HepG2 (cell line): ENCODE measurements around the gene ELP2. TPM values are rescaled to one million over a fixed set of nuclear protein-coding genes. Genes with fewer than 3 reads are reported as not detected.

ENCODE experiments used
- MAFF ChIP-seq: IDR thresholded peaks from 2 replicates; pipeline ENCODE4 v1.6.1; 2011; ENCODE audit warnings: low read depth, low read length, improper control_type of control experiment
- NR2C2 ChIP-seq: sonication (generic); formaldehyde crosslinking; IDR thresholded peaks from 2 replicates; pipeline ENCODE4 v1.4.0; 2020; ENCODE audit warnings: missing genetic modification reagents, mild to moderate bottlenecking, moderate library complexity, borderline replicate concordance
- NR2F1 ChIP-seq, 2 experiments: fragments of 450-650 bp in 1 of 2; formaldehyde crosslinking in 1 of 2; IDR thresholded peaks; 2 replicates each; pipeline versions ENCODE4 v1.5.0 to v1.6.1; 2016 to 2020; ENCODE audit warnings: mild to moderate bottlenecking in 1 of 2, missing compliant biosample characterization in 1 of 2, missing genetic modification reagents in 1 of 2, moderate library complexity in 1 of 2
- STAG1 ChIP-seq: sonication (generic); formaldehyde crosslinking; IDR thresholded peaks from 2 replicates; pipeline ENCODE4 v1.4.0; 2020; ENCODE audit warnings: missing genetic modification reagents
- SYNCRIP ChIP-seq: fragments of 200-400 bp; formaldehyde crosslinking; IDR thresholded peaks from 2 replicates; pipeline ENCODE4 v1.6.1; 2018; ENCODE audit warnings: mild to moderate bottlenecking, low read depth, low read length; ENCODE audit not compliant: insufficient read depth
- ZFP36 ChIP-seq: fragments of 150-350 bp; IDR thresholded peaks from 2 replicates; pipeline ENCODE4 v1.6.1; 2018; ENCODE audit warnings: borderline replicate concordance, low read length, low read depth; ENCODE audit not compliant: partially characterized antibody
- ZNF235 ChIP-seq: sonication (generic); formaldehyde crosslinking; IDR thresholded peaks from 2 replicates; pipeline ENCODE4 v1.8.1; 2023; ENCODE audit warnings: mild to moderate bottlenecking, missing genetic modification reagents, borderline replicate concordance
- ZNF251 ChIP-seq: sonication (generic); formaldehyde crosslinking; IDR thresholded peaks from 2 replicates; pipeline ENCODE4 v1.9.0; 2021; ENCODE audit warnings: mild to moderate bottlenecking, missing genetic modification reagents
- polyA plus RNA-seq, 8 experiments: library from polyadenylated mRNA; depleted of rRNA in 3 of 8; stranded (reverse) in 7 of 8; unstranded in 1 of 8; fragments of >200 nt; fragmentation: Illumina TruSeq in 4 of 8; extraction: Trizol in 4 of 8; gene quantifications; 2 replicates each; pipeline versions ENCODE4 v1.2.1 to v1.2.3, GENCODE V29; 2011 to 2016; ENCODE audit warnings: low read depth in 4 of 8, missing spikeins in 1 of 8, mixed read lengths in 1 of 8; ENCODE audit not compliant: insufficient read depth in 1 of 8
- total RNA-seq, 5 experiments: library from RNA; depleted of rRNA; stranded (reverse); fragments of >200 nt; fragmentation: Illumina TruSeq; extraction: Trizol; gene quantifications; 2 replicates each; pipeline ENCODE4 v1.2.3, GENCODE V29; 2016; ENCODE audit warnings: low read depth in 1 of 5
- TF ChIP-seq, protein P1 (sequence below): sonication (generic); formaldehyde crosslinking; conservative IDR thresholded peaks from 2 replicates; pipeline ENCODE4 v1.4.0; 2020; ENCODE audit warnings: missing genetic modification reagents
- TF ChIP-seq, protein P2 (sequence below): sonication (generic); formaldehyde crosslinking; IDR thresholded peaks from 2 replicates; pipeline ENCODE4 v1.4.0; 2020; ENCODE audit warnings: missing genetic modification reagents
- TF ChIP-seq, protein P3 (sequence below): IDR thresholded peaks from 2 replicates; pipeline ENCODE4 v1.6.1; 2016; ENCODE audit warnings: missing compliant biosample characterization, missing genetic modification reagents, borderline replicate concordance
- TF ChIP-seq, protein P4 (sequence below): sonication (generic); formaldehyde crosslinking; IDR thresholded peaks from 2 replicates; pipeline ENCODE4 v1.4.0; 2020; ENCODE audit warnings: mild to moderate bottlenecking, missing genetic modification reagents, borderline replicate concordance

ELP2 gene
- total and polyA plus RNA-seq, 2 of the 13 experiments (the other 11 are each of a cell fraction or from before 2014, with no cell fraction given), result 98.7 to 100 TPM

DNA sequence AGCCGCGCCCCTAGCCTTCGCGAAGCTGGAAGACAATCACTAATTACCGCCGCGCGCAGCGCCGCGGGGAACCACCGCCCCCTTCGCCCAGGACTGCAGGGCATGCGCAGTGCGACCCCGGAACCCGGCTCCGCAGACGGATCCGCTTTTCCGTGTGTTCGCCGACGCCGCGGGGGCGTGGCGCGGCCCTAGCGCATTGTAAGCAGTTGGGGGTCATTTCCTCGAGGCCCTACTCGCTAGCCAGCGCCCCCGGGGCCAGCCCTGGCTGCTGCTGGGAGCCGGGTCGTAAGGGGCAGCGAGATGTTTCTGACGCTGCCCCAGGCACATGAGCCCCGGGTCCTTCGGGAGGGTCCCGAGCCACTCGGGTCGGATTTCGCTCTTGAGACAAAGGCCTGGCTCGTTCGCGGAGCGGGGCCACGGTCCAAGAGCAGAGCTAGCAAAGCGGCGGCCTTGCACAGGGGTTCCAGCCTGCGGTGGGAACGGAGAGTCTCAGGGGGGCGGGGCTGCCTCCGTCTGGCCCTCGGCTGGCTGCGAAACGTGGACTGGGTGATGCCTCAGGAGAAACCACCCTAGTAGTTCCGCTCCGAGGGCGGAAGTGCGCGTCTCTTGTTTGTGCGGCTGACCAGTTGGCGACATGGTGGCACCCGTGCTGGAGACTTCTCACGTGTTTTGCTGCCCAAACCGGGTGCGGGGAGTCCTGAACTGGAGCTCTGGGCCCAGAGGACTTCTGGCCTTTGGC is at the start of gene ELP2, which contains the start of gene SLC39A6 (continued):
- peak; percentile 82; the same call in 1 of the 2 replicates for TF ChIP-seq ZNF235 (CRISPR knock-in tag)
- peak; percentile 88 for TF ChIP-seq NR2C2 (CRISPR knock-in tag)
- TF ChIP-seq, protein P1, sequence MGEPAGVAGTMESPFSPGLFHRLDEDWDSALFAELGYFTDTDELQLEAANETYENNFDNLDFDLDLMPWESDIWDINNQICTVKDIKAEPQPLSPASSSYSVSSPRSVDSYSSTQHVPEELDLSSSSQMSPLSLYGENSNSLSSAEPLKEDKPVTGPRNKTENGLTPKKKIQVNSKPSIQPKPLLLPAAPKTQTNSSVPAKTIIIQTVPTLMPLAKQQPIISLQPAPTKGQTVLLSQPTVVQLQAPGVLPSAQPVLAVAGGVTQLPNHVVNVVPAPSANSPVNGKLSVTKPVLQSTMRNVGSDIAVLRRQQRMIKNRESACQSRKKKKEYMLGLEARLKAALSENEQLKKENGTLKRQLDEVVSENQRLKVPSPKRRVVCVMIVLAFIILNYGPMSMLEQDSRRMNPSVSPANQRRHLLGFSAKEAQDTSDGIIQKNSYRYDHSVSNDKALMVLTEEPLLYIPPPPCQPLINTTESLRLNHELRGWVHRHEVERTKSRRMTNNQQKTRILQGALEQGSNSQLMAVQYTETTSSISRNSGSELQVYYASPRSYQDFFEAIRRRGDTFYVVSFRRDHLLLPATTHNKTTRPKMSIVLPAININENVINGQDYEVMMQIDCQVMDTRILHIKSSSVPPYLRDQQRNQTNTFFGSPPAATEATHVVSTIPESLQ, result no peak
- TF ChIP-seq SYNCRIP, result no peak
- TF ChIP-seq NR2F1 (CRISPR knock-in tag; IDR thresholded peaks at IDR 0.05), result no peak; a peak in 1 of 4 replicates
- TF ChIP-seq MAFF, result no peak
- TF ChIP-seq STAG1, result peak; percentile 10; the same call in 1 of the 2 replicates
- TF ChIP-seq, protein P2, sequence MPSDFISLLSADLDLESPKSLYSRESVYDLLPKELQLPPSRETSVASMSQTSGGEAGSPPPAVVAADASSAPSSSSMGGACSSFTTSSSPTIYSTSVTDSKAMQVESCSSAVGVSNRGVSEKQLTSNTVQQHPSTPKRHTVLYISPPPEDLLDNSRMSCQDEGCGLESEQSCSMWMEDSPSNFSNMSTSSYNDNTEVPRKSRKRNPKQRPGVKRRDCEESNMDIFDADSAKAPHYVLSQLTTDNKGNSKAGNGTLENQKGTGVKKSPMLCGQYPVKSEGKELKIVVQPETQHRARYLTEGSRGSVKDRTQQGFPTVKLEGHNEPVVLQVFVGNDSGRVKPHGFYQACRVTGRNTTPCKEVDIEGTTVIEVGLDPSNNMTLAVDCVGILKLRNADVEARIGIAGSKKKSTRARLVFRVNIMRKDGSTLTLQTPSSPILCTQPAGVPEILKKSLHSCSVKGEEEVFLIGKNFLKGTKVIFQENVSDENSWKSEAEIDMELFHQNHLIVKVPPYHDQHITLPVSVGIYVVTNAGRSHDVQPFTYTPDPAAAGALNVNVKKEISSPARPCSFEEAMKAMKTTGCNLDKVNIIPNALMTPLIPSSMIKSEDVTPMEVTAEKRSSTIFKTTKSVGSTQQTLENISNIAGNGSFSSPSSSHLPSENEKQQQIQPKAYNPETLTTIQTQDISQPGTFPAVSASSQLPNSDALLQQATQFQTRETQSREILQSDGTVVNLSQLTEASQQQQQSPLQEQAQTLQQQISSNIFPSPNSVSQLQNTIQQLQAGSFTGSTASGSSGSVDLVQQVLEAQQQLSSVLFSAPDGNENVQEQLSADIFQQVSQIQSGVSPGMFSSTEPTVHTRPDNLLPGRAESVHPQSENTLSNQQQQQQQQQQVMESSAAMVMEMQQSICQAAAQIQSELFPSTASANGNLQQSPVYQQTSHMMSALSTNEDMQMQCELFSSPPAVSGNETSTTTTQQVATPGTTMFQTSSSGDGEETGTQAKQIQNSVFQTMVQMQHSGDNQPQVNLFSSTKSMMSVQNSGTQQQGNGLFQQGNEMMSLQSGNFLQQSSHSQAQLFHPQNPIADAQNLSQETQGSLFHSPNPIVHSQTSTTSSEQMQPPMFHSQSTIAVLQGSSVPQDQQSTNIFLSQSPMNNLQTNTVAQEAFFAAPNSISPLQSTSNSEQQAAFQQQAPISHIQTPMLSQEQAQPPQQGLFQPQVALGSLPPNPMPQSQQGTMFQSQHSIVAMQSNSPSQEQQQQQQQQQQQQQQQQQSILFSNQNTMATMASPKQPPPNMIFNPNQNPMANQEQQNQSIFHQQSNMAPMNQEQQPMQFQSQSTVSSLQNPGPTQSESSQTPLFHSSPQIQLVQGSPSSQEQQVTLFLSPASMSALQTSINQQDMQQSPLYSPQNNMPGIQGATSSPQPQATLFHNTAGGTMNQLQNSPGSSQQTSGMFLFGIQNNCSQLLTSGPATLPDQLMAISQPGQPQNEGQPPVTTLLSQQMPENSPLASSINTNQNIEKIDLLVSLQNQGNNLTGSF (CRISPR knock-in tag), result peak; percentile 69; the same call in 1 of the 2 replicates
- TF ChIP-seq, protein P3, sequence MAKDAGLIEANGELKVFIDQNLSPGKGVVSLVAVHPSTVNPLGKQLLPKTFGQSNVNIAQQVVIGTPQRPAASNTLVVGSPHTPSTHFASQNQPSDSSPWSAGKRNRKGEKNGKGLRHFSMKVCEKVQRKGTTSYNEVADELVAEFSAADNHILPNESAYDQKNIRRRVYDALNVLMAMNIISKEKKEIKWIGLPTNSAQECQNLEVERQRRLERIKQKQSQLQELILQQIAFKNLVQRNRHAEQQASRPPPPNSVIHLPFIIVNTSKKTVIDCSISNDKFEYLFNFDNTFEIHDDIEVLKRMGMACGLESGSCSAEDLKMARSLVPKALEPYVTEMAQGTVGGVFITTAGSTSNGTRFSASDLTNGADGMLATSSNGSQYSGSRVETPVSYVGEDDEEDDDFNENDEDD (CRISPR knock-in tag), result peak; percentile 77
- TF ChIP-seq, protein P4, sequence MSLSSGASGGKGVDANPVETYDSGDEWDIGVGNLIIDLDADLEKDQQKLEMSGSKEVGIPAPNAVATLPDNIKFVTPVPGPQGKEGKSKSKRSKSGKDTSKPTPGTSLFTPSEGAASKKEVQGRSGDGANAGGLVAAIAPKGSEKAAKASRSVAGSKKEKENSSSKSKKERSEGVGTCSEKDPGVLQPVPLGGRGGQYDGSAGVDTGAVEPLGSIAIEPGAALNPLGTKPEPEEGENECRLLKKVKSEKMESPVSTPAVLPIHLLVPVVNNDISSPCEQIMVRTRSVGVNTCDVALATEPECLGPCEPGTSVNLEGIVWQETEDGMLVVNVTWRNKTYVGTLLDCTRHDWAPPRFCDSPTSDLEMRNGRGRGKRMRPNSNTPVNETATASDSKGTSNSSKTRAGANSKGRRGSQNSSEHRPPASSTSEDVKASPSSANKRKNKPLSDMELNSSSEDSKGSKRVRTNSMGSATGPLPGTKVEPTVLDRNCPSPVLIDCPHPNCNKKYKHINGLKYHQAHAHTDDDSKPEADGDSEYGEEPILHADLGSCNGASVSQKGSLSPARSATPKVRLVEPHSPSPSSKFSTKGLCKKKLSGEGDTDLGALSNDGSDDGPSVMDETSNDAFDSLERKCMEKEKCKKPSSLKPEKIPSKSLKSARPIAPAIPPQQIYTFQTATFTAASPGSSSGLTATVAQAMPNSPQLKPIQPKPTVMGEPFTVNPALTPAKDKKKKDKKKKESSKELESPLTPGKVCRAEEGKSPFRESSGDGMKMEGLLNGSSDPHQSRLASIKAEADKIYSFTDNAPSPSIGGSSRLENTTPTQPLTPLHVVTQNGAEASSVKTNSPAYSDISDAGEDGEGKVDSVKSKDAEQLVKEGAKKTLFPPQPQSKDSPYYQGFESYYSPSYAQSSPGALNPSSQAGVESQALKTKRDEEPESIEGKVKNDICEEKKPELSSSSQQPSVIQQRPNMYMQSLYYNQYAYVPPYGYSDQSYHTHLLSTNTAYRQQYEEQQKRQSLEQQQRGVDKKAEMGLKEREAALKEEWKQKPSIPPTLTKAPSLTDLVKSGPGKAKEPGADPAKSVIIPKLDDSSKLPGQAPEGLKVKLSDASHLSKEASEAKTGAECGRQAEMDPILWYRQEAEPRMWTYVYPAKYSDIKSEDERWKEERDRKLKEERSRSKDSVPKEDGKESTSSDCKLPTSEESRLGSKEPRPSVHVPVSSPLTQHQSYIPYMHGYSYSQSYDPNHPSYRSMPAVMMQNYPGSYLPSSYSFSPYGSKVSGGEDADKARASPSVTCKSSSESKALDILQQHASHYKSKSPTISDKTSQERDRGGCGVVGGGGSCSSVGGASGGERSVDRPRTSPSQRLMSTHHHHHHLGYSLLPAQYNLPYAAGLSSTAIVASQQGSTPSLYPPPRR, result 0 out of 2 replicates have a peak, but pooled peaks have one; percentile 39
- TF ChIP-seq ZFP36, result no peak
- TF ChIP-seq ZNF251 (CRISPR knock-in tag), result no peak
